ENCODE measurements around the gene SLC30A1.

The SLC30A1 gene

DNA sequence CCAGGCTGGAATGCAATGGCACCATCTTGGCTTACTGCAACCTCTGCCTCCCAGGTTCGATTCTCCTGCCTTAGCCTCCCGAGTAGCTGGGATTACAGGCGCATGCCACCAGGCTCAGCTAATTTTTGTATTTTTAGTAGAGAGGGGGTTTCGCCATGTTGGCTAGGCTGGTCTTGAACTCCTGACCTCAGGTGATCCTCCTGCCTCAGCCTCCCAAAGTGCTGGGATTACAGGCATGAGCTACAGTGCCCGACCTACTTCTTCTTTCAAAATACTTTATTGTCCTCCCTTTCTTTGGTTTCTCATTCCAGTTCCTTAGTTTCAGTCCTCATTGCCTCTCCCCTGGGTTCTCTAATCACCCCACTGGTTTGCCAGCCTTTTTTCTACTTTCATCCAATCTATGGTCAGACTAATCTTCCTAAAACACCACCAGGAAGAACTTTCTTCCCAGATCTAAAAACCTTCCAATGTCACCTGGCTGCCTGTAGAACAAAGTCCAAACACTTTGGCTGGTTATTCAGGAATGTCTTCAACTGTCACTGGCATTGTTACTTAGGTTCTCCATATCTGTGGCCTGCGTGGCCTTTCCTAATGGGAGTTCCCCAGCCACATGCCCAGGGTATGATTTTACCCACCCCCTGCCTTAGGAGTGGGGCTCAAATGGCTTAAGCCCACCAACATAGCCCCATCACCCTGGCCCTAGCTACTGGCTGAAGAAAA is 29.0 kb upstream of the SLC30A1 start:
- DNase-seq (ENCODE audit: low read depth), result no peak

DNA sequence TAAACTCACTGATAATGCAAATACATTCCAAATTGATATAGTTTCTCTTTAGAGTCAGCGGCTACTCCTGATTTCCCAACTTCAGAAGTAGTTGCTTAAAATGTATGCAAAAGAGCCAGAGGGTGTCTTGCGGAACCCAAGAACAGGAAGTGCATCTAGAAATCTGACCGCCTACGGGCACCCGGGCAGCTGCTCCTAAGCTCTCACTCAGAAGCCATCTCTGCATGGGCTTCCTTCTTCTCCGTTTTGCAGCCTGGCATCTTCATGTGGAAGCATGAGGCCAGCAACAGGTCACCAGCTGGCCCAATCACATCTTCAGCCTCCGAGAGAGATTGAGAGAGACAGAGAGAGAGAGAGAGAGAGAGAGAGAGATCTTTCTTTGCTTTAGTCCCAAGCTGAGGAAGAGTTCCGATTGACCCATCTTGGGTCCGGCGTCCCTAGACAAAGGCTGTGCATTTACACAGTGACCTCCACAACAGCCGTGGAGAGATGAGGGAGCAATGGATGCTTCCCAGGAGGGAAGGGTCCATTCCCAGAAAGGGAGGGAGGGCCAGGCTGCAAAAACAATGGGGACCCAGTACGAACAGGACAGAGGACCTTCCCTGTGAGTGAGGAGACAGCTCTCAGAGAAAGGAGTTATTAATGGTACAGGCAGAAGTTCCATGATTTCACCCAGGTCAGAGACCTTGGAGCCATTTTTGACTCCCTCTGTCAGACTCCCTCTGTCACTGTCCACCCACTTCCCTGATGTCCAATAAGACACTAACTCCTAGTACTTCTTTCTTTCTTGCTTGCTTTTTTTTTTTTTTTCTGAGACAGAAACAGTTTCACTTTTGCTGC is 28.2 kb upstream of the SLC30A1 start:
- DNase-seq (ENCODE audit: low read depth), result no peak

DNA sequence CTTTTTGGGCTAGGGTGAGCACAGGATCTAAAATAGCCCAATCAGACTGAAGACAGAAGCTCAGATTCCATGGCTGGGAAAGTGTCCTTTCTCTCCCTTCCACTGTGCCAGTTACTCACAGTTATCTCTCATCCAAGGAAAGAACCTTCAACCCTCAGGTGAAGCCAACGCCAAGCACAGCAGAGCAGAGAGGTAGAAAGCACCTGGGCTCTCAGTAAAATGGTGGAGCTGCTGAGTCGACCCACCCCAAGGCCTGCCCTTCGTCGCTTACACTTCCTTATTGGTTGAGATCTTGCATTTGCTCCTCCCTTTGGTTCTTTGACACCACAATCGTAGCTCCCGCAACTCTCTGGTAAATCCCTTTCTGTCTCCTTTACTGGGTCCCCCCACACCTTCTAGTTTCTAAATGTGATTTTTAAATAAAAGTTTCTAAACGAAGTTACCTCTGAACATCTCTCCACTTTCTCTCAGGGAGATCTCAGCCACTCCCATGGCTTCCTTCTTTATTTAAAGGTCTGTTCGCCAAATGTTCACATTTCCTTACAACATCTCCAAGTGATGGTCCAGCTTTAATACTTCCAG is 27.5 kb upstream of the SLC30A1 start:
- no peak for DNase-seq (ENCODE audit: low read depth)

DNA sequence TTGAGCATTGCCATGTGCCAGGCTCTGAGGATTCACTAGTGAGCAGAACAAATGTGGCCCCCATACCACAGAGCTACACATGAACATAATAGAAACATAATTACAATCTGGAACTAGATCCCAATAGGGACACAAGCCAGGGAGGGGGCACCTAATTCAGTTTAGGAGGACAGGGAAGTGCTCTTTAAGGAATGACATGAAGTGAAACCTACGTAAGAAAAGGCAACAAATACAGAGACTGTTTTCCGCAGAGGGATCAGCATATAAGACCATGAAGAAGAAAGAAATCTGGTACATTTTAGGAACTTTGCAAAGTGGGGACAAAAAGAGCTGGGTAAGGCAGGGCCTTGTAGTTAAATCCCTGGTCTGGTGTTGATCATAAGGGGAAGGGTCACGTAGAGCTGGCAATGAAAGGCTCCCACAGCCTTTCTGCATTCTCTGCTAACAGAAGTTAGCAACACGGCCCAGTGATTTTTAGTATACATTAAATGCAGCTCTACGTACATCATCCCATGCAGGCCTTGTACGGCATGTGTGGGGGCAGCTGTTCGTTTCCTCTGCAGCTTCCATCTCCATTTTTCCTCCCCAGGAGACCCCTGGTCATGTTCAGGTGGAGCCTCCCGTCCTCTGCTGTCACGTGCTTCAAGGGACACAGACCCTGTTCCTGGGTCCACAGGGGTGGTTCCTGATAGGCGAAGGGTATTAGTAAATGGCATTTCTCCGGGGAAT is 26.8 kb upstream of the SLC30A1 start:
- no peak for DNase-seq (ENCODE audit: low read depth)

DNA sequence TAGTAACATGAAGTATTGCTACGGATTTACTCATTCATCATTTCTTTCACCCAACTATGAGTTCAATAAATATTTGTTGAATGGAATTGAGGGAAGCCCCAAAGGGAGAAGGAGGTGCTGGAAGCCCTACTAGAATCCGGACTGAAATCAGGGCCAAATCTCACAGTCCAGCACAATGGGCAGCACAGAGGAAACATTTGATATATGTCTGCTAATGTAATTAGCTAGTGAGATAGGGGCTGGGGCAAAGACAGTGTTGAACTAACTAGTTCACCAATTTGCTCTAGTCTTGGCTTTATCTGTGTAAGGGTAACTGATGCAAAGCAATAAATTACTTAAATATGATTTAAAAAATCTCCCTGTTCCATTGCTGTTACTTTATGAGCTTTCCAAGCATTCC is 26.1 kb upstream of the SLC30A1 start:
- no peak for DNase-seq (ENCODE audit: low read depth)

DNA sequence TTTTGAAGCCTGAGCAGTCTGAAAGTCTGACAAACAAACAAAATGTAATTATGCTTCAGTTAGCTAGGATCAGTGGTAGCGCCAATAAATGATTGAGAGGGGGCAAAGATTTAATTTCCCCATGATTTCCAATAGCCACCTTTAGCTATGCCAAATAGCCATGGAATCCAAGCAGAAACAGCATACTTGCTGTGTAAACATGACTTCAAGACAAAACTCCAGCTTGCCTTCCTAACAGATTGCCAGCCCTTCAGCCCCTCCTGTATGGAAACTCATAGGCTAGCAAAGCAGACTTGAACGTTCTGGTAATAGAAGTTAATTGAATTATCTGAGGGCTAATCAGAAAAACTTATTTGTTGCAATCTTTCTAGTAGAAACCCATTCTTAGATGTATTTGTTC is 25.6 kb upstream of the SLC30A1 start:
- DNase-seq (ENCODE audit: low read depth), result no peak

DNA sequence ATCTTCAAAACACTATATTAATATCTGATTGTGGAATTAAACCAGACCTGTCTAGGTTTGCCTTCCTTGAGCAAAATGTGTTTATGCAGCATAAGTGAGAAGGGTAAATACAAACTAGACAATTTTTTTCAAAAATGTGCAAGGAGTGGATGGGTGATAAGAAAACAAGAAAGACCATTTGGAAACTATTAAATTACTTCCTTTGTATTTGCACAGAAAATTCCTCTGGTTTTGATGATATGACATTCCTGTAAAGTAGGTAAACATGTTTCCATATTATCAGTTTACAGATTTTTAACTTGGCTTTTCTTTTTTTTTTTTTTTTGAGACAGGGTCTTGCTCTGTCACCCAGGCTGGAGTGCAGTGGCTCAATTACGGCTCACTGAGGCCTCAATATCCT is 24.8 kb upstream of the SLC30A1 start:
- DNase-seq (ENCODE audit: low read depth), result no peak

DNA sequence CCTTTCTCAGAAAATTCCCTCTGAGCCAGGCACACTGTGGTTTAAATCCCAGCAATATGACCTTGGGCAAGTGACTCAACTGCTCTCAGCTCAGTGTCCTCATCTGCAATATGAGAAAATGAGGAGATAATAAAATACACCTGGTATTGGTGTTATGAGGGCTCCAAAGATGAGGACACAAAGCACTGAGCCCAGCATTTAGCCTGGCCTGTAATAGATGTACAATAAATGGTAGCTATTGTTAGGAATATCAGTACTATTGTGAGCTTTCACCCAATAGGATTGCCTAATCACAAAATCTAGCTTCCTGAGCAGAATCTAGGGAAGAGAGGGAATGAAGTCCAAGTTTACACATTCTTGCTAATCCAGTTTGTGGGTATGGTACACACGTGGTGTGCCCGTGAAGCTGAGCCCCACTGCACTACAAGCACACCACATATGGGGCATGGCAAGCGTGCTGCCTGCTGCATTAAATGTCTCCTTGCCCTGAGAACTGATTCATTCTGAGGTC is 24.3 kb upstream of the SLC30A1 start:
- no peak for DNase-seq (ENCODE audit: low read depth)

DNA sequence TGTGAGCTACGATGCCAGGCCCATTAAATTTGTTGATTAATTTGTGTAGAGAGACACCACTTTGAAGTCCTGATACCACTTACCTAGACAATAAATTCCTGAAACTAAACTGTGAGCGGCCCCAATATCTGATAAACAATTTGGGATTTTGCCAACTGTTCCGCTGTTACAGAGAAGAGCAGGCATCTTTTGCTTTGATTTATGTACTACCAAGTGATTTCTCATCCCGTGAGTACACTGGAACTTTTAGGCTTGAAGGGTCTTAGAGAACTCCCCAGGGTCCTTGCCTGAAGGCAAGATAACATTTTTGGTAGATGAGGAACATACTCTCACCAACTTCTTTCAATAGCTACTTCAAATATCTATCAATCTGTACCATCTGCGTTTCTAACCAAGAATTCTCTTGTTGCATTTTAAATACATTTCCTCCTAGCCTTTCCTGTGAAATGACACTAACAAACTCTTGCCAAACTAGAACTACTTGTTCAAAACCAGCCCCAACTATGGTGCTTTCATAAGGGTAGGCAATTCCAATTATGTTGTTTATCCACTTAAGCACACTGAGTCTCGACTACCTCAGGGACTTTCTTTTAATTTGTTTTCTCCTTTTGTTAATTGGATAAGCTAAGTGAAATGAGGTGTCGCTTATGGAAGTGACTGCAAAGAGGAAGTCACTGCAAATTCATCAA is 23.2 kb upstream of the SLC30A1 start:
- DNase-seq (ENCODE audit: low read depth), result no peak

DNA sequence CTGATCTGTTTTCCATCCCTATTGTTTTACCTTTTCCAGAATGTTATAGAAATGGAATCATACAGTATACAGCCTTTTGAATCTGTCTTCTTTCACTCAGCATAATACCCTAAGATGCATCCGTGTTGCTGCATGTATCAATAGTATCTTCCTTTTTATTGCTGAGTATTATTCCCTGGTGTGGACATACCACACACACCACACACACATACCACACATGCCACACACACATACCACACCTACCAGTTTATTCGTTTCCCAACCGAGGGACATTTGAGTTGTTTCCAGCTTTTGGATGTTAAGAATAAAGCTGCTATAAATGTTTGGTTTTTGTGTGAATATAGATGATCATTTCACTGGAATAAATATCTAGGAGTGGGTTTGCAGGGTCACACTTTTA is 22.2 kb upstream of the SLC30A1 start:
- no peak for DNase-seq (ENCODE audit: low read depth)

DNA sequence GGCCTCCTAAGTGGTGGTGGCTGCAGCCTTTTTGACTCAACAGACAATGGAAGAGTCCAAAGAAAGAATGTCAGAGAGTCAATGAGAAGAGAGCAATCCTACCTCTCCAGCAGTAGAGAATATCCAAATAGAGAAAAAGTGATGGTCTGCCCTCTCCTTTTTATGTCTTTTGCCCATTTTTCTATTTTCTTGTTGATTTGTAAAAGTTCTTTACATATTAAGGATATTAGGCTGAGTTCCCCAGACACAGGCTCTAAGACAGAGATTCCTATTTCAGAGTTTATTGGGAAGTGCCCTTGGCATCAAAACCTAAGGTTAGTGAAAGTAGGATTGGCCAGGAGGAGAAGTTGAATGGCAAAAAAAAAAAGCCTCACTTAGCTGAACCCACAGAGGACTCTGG is 20.3 kb upstream of the SLC30A1 start:
- DNase-seq (ENCODE audit: low read depth), result no peak

DNA sequence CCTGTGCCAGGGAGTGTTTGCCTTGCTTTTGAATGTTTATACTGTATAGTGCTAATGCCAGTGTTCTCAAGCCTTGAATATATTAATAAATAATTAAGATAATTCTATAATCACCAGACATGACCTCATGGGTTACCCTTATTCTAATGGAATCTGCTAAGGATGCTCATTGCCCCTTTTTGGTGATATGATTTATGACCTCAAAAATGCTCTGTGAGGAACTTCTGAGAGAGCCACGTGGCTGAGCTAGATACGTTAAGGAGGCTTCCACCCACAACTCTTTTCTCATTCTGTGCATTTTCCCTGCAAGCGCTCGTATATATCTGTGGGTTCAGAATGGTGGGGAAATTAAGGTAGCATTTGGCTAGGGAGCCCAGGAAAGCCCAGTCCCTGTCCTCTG is 19.6 kb upstream of the SLC30A1 start:
- no peak for DNase-seq (ENCODE audit: low read depth)

DNA sequence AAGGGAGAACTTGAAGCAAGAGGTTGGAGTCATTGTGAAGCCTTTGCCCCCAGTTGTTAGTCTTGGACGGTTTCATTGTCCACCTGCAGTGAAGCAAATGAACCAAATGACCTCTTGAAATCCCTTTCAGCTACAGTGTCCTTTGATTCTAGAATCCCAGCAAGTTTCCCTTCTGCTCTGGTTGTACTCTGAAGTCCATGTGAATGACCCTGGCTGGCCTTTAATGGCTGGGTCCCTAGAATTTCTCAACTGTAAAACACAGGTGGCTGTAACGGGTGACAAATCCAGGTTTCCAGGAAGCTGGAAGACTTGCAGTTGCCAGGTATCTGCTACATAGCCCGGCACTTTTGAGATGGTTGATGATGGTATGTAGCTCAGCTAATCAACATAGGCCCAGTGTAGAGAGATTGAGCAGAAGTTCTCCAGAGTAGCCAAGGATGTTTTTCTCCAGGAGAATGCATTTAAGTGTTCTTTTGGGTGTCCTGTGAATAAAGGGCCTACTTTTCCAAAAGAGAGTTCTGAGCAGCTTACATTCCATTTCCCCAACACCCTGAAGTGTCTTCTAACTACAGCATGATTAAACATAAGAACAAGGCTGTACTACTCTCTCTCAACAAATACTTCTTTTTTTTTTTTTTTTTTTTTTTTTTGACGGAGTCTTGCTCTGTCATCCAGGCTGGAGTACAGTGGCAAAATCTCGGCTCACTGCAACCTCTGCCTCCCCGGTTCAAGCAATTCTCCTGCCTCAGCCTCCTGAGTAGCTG is 17.6 kb upstream of the SLC30A1 start:
- no peak for DNase-seq (ENCODE audit: low read depth)

DNA sequence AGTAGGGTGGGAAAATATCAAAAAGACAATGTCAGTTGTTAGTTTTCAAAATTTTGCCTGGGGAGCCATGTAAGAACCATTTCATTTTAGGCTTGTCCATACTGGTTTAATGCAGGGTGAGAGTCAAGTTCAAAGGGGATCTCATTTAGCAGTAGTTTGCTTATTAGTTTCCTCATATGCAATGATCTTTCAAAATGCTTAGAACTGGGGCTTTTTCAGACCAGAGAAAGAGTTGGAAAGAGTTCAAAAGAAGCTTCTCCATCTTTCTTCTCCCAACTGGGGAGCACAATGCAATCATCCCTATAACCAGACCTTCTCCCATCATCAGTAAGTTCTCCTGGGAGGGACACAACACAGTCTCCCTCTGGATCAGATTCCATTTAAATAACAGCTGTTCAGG is 16.5 kb upstream of the SLC30A1 start:
- no peak for DNase-seq (ENCODE audit: low read depth)

DNA sequence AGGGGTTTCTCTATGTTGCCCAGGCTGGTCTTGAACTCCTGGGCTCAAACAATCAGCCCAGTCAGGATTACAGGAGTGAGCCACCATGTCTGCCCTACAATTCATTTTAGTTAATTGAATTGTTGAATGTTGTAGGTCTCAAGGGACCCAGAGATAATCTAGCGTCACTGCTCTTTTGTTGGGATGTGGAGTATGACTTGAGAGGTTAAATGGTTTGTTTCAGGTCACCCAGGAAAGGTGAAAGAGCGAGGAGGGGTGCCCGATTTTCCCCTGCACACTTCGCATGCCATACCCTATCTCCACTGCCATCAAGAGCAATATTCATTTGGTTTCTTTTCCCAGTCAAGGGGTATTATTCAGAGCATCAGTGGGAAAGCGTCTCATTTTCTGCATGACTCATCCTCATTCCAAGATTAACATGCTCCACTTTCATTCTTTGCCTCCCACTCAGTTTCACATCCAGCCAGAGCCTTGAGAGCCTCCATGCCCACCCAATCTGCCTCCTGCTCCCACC is 13.1 kb upstream of the SLC30A1 start:
- DNase-seq (ENCODE audit: low read depth), result no peak

DNA sequence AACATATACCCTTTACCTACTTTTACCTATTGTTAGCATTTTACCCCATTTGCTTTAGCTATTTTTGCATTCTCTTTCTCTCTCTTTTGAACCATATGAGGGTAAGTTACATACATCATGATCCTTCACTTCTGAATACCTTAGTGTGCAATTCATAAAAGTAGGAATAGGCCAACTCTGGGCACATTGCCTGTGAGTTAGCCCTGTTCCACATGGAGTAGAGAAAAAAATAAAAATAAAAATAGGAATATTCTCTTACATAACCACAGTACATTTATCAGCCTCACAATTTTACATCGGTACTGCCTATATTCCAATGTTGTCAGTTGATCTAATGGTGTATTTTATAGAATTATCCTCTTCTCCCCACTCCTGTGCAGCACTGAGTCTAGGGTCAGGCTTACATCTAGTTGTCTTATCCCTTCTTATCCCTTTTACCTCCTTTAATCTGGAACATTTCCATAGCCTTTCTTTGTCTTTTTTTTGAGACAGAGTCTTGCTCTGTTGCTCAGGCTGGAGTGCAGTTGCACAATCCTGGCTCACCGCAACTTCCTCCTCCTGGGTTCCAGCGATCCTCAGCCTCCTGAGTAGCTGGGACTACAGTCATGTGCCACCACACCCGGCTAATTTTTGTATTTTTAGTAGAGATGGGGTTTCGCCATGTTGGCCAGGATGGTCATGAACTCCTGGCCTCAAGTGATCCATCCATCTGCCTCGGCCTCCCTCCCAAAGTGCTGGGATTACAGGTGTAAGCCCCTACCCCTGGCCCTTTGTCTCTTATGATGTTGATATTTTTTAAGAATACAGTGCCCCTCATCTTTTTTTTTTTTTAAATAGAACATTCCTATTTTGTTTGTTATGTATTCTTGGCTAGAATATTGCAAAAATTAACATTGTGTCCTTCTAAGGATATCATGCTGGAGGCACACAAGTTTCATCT is 11.1 kb upstream of the SLC30A1 start:
- no peak for DNase-seq (ENCODE audit: low read depth)

DNA sequence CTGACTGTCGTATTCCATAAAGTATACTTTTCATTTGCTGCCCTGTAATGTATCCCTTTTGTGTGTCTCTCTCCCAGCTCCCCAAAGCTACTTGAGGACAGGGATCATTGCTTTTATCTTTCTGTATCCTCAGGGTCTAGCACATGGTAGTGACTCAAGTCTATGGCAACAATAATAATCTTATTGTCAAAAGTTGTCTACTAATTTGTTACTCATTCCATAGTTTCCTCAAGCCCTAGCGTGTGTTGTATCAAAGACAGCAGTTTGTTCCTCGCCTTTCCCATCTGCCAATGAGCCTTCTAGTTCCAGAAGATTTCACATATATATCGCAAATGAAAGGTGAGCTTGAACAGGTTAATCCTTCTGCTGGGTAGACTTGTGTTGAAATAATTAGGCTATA is 9.8 kb upstream of the SLC30A1 start:
- DNase-seq (ENCODE audit: low read depth), result no peak

DNA sequence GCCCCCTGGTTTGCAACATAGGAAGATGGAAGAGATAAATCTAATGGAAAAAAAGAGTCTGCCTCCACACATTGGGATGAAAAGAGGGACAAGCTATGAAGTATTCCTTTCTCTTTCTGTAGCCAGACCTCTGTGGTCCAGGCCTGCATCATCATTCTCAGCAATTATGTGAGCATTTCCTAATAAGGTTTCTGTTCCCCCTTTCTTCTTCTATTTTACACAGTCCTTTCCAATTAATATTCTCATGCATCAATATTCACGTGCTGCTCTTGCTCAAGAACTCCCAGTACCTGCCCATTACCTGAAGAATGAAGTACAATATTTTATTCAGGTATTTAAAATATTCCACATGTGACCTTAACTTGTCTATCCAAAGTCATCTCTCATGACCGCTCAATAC is 8.2 kb upstream of the SLC30A1 start:
- no peak for DNase-seq (ENCODE audit: low read depth)

DNA sequence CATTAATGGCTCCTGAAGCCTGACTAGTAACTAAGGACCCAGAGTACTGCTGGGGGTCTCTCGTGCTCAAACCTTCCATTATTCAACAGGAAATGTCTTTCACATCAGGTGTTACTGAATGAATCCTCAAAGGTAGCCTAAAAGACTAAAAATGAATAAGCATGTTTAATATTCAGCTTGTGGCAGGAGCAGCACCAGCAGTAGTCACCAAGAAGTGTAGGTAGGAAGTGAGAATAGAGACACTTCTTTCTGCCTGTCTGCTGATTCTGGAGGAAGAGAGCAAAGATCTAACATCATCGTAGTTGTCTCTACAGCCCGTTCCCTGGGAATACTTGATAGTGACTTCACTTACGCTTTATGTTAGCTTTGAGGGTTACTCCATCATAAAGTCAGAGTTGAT is 7.6 kb upstream of the SLC30A1 start:
- DNase-seq (ENCODE audit: low read depth), result no peak

Data from stimulated activated CD8-positive, alpha-beta memory T cell treated with anti-CD3 and anti-CD28 coated beads, Interleukin-15, amount 100 ng/mL, for 24 hours (primary cell).